ENCODE measurements around the gene FER.

GRCh38 chr5:109049565-109049964 lies 301.9 kb downstream of the FER start:
- TF ChIP-seq, protein P1, sequence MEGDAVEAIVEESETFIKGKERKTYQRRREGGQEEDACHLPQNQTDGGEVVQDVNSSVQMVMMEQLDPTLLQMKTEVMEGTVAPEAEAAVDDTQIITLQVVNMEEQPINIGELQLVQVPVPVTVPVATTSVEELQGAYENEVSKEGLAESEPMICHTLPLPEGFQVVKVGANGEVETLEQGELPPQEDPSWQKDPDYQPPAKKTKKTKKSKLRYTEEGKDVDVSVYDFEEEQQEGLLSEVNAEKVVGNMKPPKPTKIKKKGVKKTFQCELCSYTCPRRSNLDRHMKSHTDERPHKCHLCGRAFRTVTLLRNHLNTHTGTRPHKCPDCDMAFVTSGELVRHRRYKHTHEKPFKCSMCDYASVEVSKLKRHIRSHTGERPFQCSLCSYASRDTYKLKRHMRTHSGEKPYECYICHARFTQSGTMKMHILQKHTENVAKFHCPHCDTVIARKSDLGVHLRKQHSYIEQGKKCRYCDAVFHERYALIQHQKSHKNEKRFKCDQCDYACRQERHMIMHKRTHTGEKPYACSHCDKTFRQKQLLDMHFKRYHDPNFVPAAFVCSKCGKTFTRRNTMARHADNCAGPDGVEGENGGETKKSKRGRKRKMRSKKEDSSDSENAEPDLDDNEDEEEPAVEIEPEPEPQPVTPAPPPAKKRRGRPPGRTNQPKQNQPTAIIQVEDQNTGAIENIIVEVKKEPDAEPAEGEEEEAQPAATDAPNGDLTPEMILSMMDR (IDR thresholded peaks at IDR 0.05): no peak
- TF ChIP-seq POLR2A (IDR thresholded peaks at IDR 0.05): no peak
